ENCODE results near the gene PTGIS. TPM values are rescaled to one million over a fixed set of nuclear protein-coding genes. Genes with fewer than 3 reads are reported as not detected.

The PTGIS gene
- total and polyA plus RNA-seq, 2 of the 4 experiments (the other 2 are of a cell fraction) = 1.6 to 2.6 TPM

DNA sequence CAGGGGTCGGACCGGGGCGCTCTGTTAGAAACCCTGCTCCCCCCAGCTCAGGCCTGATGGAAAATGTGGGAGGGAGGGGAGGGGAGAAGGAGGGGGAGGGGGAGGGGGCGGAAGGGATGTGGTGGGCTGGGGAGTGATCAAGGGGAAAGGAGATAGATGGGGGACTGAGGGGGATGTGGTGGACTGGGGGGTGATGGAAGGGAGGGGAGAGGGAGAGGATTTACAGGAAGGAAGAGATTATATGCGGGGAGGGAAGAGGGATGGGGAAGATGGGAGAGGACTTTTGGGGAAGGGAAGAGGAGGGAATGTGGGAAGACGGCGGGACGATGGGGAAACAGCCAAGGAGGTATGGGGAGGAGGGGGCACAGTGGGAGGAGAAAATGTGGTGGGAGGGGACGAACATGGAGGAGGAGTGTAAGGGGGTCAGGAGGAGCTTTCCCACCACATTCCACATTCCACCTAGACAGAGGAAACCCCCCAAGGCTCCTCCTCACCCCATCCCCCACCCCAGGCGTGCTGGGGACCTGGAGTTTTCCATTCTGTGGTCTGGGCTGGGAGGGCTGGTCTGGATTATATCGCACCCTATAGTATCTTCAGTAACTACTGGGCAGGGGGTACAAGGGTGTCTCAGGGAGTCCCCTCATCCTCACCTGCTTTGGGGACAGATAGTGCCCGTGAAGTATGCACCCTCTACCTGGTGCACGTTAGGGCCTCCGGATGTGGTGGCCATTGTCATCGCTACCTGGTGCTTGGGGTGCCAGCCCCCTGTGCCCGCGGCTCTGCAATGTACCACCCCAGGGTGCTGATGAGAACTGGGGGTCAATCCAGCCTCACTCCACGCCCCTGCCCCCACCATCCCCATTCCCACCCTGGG, 578 bp upstream of the PTGIS start:
- CTCF ChIA-PET = interaction anchor here (0.6 kb wide), 1 partner anchor 36 kb away, joined by 4 read pairs; no protein-coding TSS in a partner anchor
- Histone ChIP-seq H4K8ac (ENCODE audit: low read depth in 2 of 2, low read length in 2 of 2) (no peak overlapping the region; a peak in 1 of 4 replicates), H3K9me1 (ENCODE audit: insufficient read depth, low read length) (no peaks in the 10 kb centered on the region), H3K23ac (ENCODE audit: low read depth, low read length) (no peak overlapping the region), H3K4me1 (ENCODE audit: control insufficient read depth, insufficient read depth, low read length) (peaks cover 18% of the 10 kb centered on the region; the same call in 1 of the 2 replicates), H2BK5ac (ENCODE audit: low read depth, low read length, poor library complexity, severe bottlenecking) (no peak overlapping the region), H3K4me3 (ENCODE audit: insufficient read depth, low read depth, low read length) (no peak overlapping the region), H3K9ac (ENCODE audit: low read depth, low read length) (no peak overlapping the region), H2BK20ac (ENCODE audit: low read depth, low read length) (0 out of 2 replicates have a peak overlapping the region, but pooled peaks have one; percentile 7), H3K4me2 (ENCODE audit: low read depth, low read length) (no peak overlapping the region; the same call in 1 of the 2 replicates), H3K27me3 (ENCODE audit: control insufficient read depth, insufficient read depth, low read length) (peaks cover 21% of the 10 kb centered on the region), H3K36me3 (ENCODE audit: control insufficient read depth, insufficient read depth, low read length) (no peaks in the 10 kb centered on the region), H2AFZ (replicated peaks; ENCODE audit: low read length, poor library complexity) (no peak overlapping the region), H2AK5ac (ENCODE audit: low read depth, low read length) (peak overlapping the region; percentile 75), H3K4ac (ENCODE audit: low read depth, low read length) (no peak overlapping the region; the same call in 1 of the 2 replicates), H2AK9ac (replicated peaks; ENCODE audit: low read depth, low read length, poor library complexity) (peak overlapping the region; percentile 87), H2BK15ac (ENCODE audit: low read depth, low read length) (peak overlapping the region; percentile 11; the same call in 1 of the 3 replicates), H3K56ac (ENCODE audit: extremely low read depth, insufficient read depth, low read length) (no peak overlapping the region), H3K14ac (replicated peaks; ENCODE audit: low read depth, low read length) (0 out of 2 replicates have a peak overlapping the region, but pooled peaks have one; percentile 4), H4K20me1 (ENCODE audit: insufficient read depth, low read length) (no peaks in the 10 kb centered on the region), H3K18ac (ENCODE audit: low read depth, low read length) (peak overlapping the region; percentile 39; the same call in 1 of the 2 replicates), H4K5ac (ENCODE audit: low read depth, low read length) (peak overlapping the region; percentile 39; the same call in 1 of the 2 replicates), H4K91ac (ENCODE audit: insufficient read depth, low read depth, low read length) (peak overlapping the region; percentile 59; the same call in 1 of the 2 replicates), H3K79me1 (ENCODE audit: low read depth in 1 of 2, low read length in 2 of 2) (no peaks in the 10 kb centered on the region), H2BK120ac (ENCODE audit: low read depth, low read length) (0 out of 2 replicates have a peak overlapping the region, but pooled peaks have one; percentile 23), H3K27ac (ENCODE audit: insufficient read depth, low read length) (no peak overlapping the region), H3K9me3 (ENCODE audit: control insufficient read depth, insufficient read depth, low read length) (no peaks in the 10 kb centered on the region)
- ATAC-seq (ENCODE audit: low read depth) (no peak; the same call in 1 of the 2 replicates), DNase-seq (no peak)
- POLR2A ChIA-PET (ENCODE audit: unreplicated experiment) = no interaction called here
- TF ChIP-seq NFE2L2 (IDR thresholded peaks at IDR 0.05; ENCODE audit: low read depth, low read length) (no peak), POLR2A (IDR thresholded peaks at IDR 0.05; ENCODE audit: low read depth, low read length) (no peak), RFX5 (IDR thresholded peaks at IDR 0.05; ENCODE audit: low read depth, low read length) (no peak), BHLHE40 (IDR thresholded peaks at IDR 0.05; ENCODE audit: low read depth, low read length) (no peak), ELK1 (IDR thresholded peaks at IDR 0.05; ENCODE audit: borderline replicate concordance, low read depth, low read length) (no peak), SMC3 (IDR thresholded peaks at IDR 0.05; ENCODE audit: low read depth, low read length) (no peak), MAFK (IDR thresholded peaks at IDR 0.05; ENCODE audit: low read depth, low read length) (no peak), USF2 (IDR thresholded peaks at IDR 0.05; ENCODE audit: low read depth, low read length) (no peak), CHD1 (IDR thresholded peaks at IDR 0.05; ENCODE audit: low read depth, low read length) (no peak)
- TF ChIP-seq, protein P1, sequence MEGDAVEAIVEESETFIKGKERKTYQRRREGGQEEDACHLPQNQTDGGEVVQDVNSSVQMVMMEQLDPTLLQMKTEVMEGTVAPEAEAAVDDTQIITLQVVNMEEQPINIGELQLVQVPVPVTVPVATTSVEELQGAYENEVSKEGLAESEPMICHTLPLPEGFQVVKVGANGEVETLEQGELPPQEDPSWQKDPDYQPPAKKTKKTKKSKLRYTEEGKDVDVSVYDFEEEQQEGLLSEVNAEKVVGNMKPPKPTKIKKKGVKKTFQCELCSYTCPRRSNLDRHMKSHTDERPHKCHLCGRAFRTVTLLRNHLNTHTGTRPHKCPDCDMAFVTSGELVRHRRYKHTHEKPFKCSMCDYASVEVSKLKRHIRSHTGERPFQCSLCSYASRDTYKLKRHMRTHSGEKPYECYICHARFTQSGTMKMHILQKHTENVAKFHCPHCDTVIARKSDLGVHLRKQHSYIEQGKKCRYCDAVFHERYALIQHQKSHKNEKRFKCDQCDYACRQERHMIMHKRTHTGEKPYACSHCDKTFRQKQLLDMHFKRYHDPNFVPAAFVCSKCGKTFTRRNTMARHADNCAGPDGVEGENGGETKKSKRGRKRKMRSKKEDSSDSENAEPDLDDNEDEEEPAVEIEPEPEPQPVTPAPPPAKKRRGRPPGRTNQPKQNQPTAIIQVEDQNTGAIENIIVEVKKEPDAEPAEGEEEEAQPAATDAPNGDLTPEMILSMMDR (conservative IDR thresholded peaks at IDR 0.05; ENCODE audit: low read depth, low read length) = no peak
- 53 to 100% methylated on average over 1 to 2 of the region's 18 CpGs for WGBS, 2 experiments (ENCODE audit: extremely low coverage in 2 of 2, insufficient read length in 1 of 2)
- dilution Hi-C loops (cut with HindIII; ENCODE audit: low sequenced_read_pairs, unreplicated experiment) = no loop called here
- in situ Hi-C loops (cut with MboI; ENCODE audit: low sequenced_read_pairs) = no loop called here
- BruUV-seq (replicated peaks) = no TSS peak
- intact Hi-C loops (cut with micrococcal nuclease) = loop anchor here (5.0 kb wide), 1 partner anchor 381 kb away; the partner anchor contains the start of gene STAU1
